Glutamatergic neuron (in vitro differentiated cells): ENCODE results near the gene PSPN. TPM values are rescaled to one million over a fixed set of nuclear protein-coding genes. Genes with fewer than 3 reads are reported as not detected.

ENCODE experiments used
- DNase-seq: peaks from one replicate; pipeline ENCODE4 v3.0.0; 2022
- H3K27ac Mint-ChIP-seq: one replicate; pipeline ENCODE4 v1.8.0; 2020; ENCODE audit warnings: mild to moderate bottlenecking, mixed read lengths, inconsistent platforms; ENCODE audit not compliant: unreplicated experiment
- H3K27me3 Mint-ChIP-seq: one replicate; pipeline ENCODE4 v1.8.0; 2020; ENCODE audit warnings: mild to moderate bottlenecking, moderate library complexity, mixed read lengths, inconsistent platforms; ENCODE audit not compliant: unreplicated experiment
- H3K36me3 Mint-ChIP-seq: one replicate; pipeline ENCODE4 v1.8.0; 2020; ENCODE audit warnings: mild to moderate bottlenecking, mixed read lengths, inconsistent platforms; ENCODE audit not compliant: unreplicated experiment
- H3K4me1 Mint-ChIP-seq: one replicate; pipeline ENCODE4 v1.8.0; 2020; ENCODE audit warnings: mild to moderate bottlenecking, low read depth, mixed read lengths, inconsistent platforms; ENCODE audit not compliant: unreplicated experiment
- H3K4me3 Mint-ChIP-seq: one replicate; pipeline ENCODE4 v1.8.0; 2020; ENCODE audit warnings: mild to moderate bottlenecking, mixed read lengths, inconsistent platforms; ENCODE audit not compliant: unreplicated experiment
- H3K9me3 Mint-ChIP-seq: one replicate; pipeline ENCODE4 v1.8.0; 2020; ENCODE audit warnings: mild to moderate bottlenecking, moderate library complexity, mixed read lengths, inconsistent platforms; ENCODE audit not compliant: unreplicated experiment
- total RNA-seq: library from RNA; stranded (reverse); fragmentation: NEBNext Ultra II Directional; extraction: Animal tissue kit (Norgen Biotek cat#: 25700); gene quantifications from one replicate; pipeline ENCODE4 v1.2.1, GENCODE V29; 2021; ENCODE audit not compliant: unreplicated experiment
- TF ChIP-seq, protein P1 (sequence below): fragments of 200-600 bp; sonication (generic); IDR thresholded peaks from one replicate; pipeline ENCODE4 v1.5.0; 2021; ENCODE audit not compliant: partially characterized antibody, unreplicated experiment

Gene PSPN
- total RNA-seq, 1 donor from 2014 or later: 2.3 TPM

DNA sequence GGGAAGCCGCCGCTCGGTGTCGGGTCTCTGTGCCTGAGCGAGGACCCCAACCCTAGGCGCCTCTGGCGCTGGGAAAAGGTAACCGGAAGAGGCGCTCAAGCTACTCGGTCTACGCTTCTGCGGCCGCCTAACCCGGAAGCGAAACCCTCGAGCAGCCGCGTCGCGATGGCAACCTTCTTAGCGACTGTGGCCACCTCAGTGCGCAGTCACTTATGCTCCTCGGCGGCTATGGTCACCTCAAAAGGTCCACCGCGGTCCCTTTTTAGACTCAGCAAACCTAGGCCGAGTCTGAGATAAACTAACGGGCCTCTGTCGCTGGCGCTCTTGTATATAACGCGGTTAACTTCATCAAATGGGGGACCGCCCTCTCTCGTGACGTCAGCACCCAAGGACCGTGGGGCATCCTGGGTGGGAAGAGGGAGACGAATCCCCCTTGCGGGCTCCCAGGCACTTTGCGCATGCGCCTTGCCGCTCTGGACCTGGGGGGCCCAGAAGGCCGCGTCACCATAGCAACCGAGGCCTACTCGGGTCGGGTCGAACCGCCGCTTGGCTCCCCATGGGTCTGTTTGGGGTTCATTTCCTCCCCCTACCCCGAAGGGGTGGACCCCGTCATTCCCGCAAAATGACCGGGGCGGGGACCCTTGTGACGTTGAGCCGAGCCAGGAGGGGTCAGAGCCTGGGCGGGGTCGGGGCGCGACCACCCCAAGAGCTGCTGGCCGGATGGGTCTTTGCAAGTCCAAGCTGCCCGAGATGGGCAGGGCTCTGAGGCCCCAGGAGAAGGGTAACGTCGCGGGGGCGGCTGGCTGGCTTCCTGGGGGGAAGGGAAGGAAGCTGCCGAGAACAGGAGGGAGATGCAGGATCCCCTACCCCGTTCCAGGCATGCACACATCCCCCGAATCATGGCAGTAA lies 17.6 kb upstream of the PSPN start, which contains the start of gene GTF2F1:
GTF2F1 (minus strand) TSS at position 91 of the 909 bp plus-strand sequence. CDS start 169 bp downstream, outside the sequence.
- Mint-ChIP-seq H3K36me3 (no peaks in the 10 kb centered on the region), H3K4me1 (peaks cover 9% of the 10 kb centered on the region), H3K4me3 (peak within 1 kb of the TSS; percentile 90), H3K9me3 (peaks cover 6% of the 10 kb centered on the region), H3K27ac (peak within 1 kb of the TSS; percentile 87), H3K27me3 (no peaks in the 10 kb centered on the region)
- DNase-seq: peak; percentile 97
- TF ChIP-seq, protein P1, sequence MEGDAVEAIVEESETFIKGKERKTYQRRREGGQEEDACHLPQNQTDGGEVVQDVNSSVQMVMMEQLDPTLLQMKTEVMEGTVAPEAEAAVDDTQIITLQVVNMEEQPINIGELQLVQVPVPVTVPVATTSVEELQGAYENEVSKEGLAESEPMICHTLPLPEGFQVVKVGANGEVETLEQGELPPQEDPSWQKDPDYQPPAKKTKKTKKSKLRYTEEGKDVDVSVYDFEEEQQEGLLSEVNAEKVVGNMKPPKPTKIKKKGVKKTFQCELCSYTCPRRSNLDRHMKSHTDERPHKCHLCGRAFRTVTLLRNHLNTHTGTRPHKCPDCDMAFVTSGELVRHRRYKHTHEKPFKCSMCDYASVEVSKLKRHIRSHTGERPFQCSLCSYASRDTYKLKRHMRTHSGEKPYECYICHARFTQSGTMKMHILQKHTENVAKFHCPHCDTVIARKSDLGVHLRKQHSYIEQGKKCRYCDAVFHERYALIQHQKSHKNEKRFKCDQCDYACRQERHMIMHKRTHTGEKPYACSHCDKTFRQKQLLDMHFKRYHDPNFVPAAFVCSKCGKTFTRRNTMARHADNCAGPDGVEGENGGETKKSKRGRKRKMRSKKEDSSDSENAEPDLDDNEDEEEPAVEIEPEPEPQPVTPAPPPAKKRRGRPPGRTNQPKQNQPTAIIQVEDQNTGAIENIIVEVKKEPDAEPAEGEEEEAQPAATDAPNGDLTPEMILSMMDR: no peak

DNA sequence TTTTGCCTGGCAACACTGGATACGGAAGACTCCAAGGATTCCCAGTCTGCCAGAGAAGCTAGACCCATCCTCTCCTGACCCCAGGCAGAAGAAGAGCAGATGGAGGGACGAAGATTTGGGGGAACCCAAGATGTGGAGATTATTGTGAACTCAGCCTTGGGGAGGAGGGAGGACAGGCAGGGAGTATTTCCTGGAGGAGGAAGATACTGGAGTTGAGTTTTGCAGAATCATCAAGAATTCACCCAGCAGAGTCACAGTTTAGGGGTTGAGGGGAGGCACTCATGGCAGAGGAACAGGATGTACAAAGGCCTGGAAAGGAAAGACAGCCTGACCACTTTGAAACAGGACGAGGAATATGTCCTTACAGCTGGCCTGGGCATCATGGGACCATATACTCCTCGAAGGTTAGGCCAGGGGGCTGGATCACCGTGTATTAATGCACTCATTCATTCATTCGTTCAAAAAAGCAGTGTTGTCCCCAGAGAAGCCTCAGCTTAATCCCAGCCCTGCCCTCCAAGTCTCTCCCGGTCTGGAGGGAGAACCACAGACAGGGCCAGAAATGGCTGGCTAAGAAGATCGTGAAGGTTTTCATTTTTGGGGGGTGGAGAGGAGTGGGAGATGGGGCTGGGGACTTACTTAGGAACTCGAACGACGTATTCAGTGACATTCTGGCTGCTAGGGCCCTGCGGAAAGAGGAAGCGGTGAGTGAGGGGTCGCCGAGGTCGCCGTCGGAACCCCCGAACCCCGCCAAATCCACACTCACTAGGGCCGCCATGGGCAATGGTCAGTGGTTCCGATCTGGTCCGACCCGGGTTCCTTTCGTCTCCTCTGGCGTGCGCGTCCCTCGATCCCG lies 16.7 kb upstream of the PSPN start:
- H3K4me3 Mint-ChIP-seq: peak overlapping the region; percentile 90
- H3K27me3 Mint-ChIP-seq: no peaks in the 10 kb centered on the region
- no peaks in the 10 kb centered on the region for H3K36me3 Mint-ChIP-seq
- H3K9me3 Mint-ChIP-seq: peaks cover 6% of the 10 kb centered on the region
- peaks cover 9% of the 10 kb centered on the region for H3K4me1 Mint-ChIP-seq
- no peak for DNase-seq
- H3K27ac Mint-ChIP-seq: peak overlapping the region; percentile 52
- TF ChIP-seq, protein P1: no peak

DNA sequence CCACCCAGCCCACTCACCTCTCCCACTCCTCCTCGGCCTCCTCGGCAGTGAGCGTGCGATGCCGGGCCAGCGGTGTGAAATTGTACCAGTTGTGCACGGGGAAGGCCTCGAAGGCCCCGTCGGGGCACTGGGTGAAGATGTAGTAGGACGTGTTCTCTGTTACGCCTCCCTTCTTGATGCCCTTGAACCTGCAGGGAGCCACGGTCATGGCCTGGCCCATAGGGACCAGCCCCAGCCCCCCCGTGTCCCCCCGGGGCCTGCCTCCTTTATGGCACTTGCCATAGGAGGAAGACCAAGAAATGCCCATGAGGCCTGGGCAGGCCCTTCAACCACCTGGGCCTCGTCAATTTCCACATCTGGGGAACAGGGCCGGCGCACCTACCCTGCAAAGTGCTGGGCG lies 11.6 kb upstream of the PSPN start:
- no peaks in the 10 kb centered on the region for H3K27me3 Mint-ChIP-seq
- H3K36me3 Mint-ChIP-seq: no peaks in the 10 kb centered on the region
- no peak overlapping the region for H3K27ac Mint-ChIP-seq
- no peak overlapping the region for H3K4me3 Mint-ChIP-seq
- H3K4me1 Mint-ChIP-seq: peaks cover 6% of the 10 kb centered on the region
- H3K9me3 Mint-ChIP-seq: no peaks in the 10 kb centered on the region
- TF ChIP-seq, protein P1: no peak
- DNase-seq: no peak

DNA sequence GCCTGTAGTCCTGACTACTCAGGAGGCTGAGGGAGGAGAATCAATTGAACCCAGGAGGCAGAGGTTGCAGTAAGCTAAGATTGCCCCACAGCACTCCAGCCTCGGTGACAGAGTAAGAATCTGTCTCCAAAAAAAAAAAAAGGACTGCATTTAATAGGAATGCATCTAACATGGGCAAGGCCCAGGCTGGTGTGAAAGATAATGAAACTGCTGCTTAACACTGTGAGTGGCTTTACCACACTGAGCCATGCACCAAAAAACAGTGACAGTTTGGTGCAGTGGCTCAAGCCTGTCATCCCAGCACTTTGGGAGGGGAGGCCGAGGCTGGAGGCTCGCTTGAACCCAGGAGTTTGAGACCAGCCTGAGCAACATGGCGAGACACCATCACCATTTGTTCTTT lies 8.6 kb upstream of the PSPN start:
- no peak for DNase-seq
- TF ChIP-seq, protein P1: no peak
- H3K36me3 Mint-ChIP-seq: peaks cover 6% of the 10 kb centered on the region
- no peaks in the 10 kb centered on the region for H3K4me1 Mint-ChIP-seq
- H3K27ac Mint-ChIP-seq: no peak overlapping the region
- no peak overlapping the region for H3K4me3 Mint-ChIP-seq
- no peaks in the 10 kb centered on the region for H3K9me3 Mint-ChIP-seq
- H3K27me3 Mint-ChIP-seq: no peaks in the 10 kb centered on the region

DNA sequence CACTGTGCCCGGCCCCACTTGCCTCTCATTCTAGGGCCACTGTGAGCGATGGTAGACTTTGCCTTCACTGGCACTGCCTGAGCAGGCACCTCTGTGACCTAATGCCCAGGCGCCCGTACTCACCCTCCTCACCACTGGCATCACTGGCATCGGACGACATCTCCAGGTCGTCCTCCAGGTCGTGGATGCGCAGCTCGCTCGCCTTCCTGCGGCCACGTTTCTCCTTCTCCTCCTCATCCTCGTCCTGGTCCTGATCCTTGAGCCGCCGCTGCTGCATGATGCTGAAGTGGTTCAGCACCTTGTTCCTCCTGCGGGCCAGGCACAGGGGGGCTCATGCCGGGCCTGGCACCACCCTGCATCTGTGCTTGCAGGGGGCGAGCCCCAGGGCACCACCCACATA lies 7.5 kb upstream of the PSPN start:
- Mint-ChIP-seq H3K27me3 (no peaks in the 10 kb centered on the region), H3K4me3 (no peak overlapping the region), H3K9me3 (no peaks in the 10 kb centered on the region), H3K27ac (no peak overlapping the region), H3K4me1 (no peaks in the 10 kb centered on the region), H3K36me3 (peaks cover 6% of the 10 kb centered on the region)
- TF ChIP-seq, protein P1: no peak
- no peak for DNase-seq
